ENCODE results near the gene BUB3.

GRCh38 chr10:123149162-123149567 is 5.0 kb upstream of the BUB3 start:
- no peak for TF ChIP-seq CTCF (conservative IDR thresholded peaks at IDR 0.05; ENCODE audit: low read depth in 2 of 2)
- TF ChIP-seq POLR2AphosphoS5 (IDR thresholded peaks at IDR 0.05; ENCODE audit: low read depth), result no peak
- peak; percentile 97 for TF ChIP-seq EZH2 (IDR thresholded peaks at IDR 0.05; ENCODE audit: low read depth, unreplicated experiment)
- TF ChIP-seq EZH2phosphoT487 (IDR thresholded peaks at IDR 0.05; ENCODE audit: unreplicated experiment), result no peak
- TF ChIP-seq JUNB (IDR thresholded peaks at IDR 0.05; ENCODE audit: unreplicated experiment), result no peak
- TF ChIP-seq CREB1 (CRISPR knock-in tag; IDR thresholded peaks at IDR 0.05; ENCODE audit: low read depth), result no peak
- TF ChIP-seq ZNF331 (CRISPR knock-in tag; IDR thresholded peaks at IDR 0.05; ENCODE audit: low read depth), result no peak
- TF ChIP-seq REST (IDR thresholded peaks at IDR 0.05; ENCODE audit: unreplicated experiment), result no peak
- TF ChIP-seq ZNF114 (CRISPR knock-in tag; IDR thresholded peaks at IDR 0.05), result no peak
- TF ChIP-seq ETS1 (IDR thresholded peaks at IDR 0.05), result no peak
- TF ChIP-seq NANOG (IDR thresholded peaks at IDR 0.05; ENCODE audit: borderline replicate concordance), result no peak
